ENCODE measurements around the gene PRKCH. TPM values are rescaled to one million over a fixed set of nuclear protein-coding genes. Genes with fewer than 3 reads are reported as not detected.

The PRKCH gene
- total and polyA plus RNA-seq, 10 of the 15 experiments (the other 5 are each of a cell fraction or from before 2014, with no cell fraction given) = 10.7 to 140 (median 33.2) TPM

GRCh38 chr14:61492474-61492873 lies 171.1 kb downstream of the PRKCH start:
- Histone ChIP-seq H3K79me2 (ENCODE audit: control insufficient read depth, insufficient read depth, low read length) (no peaks in the 10 kb centered on the region), H3K9ac (ENCODE audit: control insufficient read depth, insufficient read depth, low read length) (no peak overlapping the region), H3K4me1 (ENCODE audit: control insufficient read depth, insufficient read depth, low read length) (no peaks in the 10 kb centered on the region), H3K36me3 (ENCODE audit: control insufficient read depth in 2 of 2, insufficient read depth in 2 of 2, low read length in 1 of 2) (peaks cover 8 to 18% of the 10 kb centered on the region in 2 experiments), H2AFZ (ENCODE audit: control insufficient read depth, low read depth, low read length) (no peak overlapping the region), H3K4me2 (ENCODE audit: control insufficient read depth, insufficient read depth) (no peak overlapping the region), H3K27me3 (replicated peaks in 1 of 2; ENCODE audit: control insufficient read depth in 2 of 2, insufficient read depth in 2 of 2, low read length in 1 of 2) (no peaks in the 10 kb centered on the region), H3K27ac (ENCODE audit: control insufficient read depth, insufficient read depth) (no peak overlapping the region), H3K9me3 (replicated peaks; ENCODE audit: control insufficient read depth, insufficient read depth, low read length) (no peaks in the 10 kb centered on the region), H3K4me3 (no peak overlapping the region), H4K20me1 (ENCODE audit: control insufficient read depth, insufficient read depth) (no peaks in the 10 kb centered on the region)
- no TSS peak for BruUV-seq (replicated peaks)
- FAIRE-seq = no peak
- TF ChIP-seq NR2F1 (conservative IDR thresholded peaks at IDR 0.05) (no peak), MYC (IDR thresholded peaks at IDR 0.05; ENCODE audit: insufficient read depth, insufficient read length, insufficient replicate concordance, low read length, severe bottlenecking) (no peak), ZNF217 (IDR thresholded peaks at IDR 0.05) (no peak), TCF3 (IDR thresholded peaks at IDR 0.05; ENCODE audit: borderline replicate concordance, insufficient read depth, low read depth, low read length) (no peak), CHD1 (IDR thresholded peaks at IDR 0.05; ENCODE audit: low read depth, low read length) (no peak), SMAD1 (IDR thresholded peaks at IDR 0.05; ENCODE audit: low read depth, partially characterized antibody) (no peak), NFXL1 (IDR thresholded peaks at IDR 0.05; ENCODE audit: borderline replicate concordance) (no peak), JUNB (IDR thresholded peaks at IDR 0.05) (no peak), ATF7 (IDR thresholded peaks at IDR 0.05; ENCODE audit: low read depth) (no peak)
- TF ChIP-seq, protein P1, sequence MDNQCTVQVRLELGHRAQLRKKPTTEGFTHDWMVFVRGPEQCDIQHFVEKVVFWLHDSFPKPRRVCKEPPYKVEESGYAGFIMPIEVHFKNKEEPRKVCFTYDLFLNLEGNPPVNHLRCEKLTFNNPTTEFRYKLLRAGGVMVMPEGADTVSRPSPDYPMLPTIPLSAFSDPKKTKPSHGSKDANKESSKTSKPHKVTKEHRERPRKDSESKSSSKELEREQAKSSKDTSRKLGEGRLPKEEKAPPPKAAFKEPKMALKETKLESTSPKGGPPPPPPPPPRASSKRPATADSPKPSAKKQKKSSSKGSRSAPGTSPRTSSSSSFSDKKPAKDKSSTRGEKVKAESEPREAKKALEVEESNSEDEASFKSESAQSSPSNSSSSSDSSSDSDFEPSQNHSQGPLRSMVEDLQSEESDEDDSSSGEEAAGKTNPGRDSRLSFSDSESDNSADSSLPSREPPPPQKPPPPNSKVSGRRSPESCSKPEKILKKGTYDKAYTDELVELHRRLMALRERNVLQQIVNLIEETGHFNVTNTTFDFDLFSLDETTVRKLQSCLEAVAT (IDR thresholded peaks at IDR 0.05) = no peak
- no peak for ATAC-seq
- DNase-seq (ENCODE audit: low read depth, low spot score) = no peak
- intact Hi-C loops (cut with micrococcal nuclease; ENCODE audit: unreplicated experiment) (no loop called here), in situ Hi-C loops (cut with MboI) (no loop called here)
- ChIA-PET RAD21 (ENCODE audit: unreplicated experiment) (interaction anchor here (1.2 to 1.5 kb wide), 2 partner anchors 11 to 17 kb away, joined by 3 read pairs; no protein-coding TSS in a partner anchor), SMC1A (ENCODE audit: uncharacterized antibody, unreplicated experiment) (interaction anchor here (1.2 to 2.0 kb wide), 2 partner anchors 8 to 242 kb away, joined by 3 to 11 read pairs; no protein-coding TSS in a partner anchor), CTCF (interaction anchor here (0.9 to 1.3 kb wide), 2 partner anchors 105 to 345 kb away, joined by 3 to 5 read pairs; no protein-coding TSS in a partner anchor), POLR2A (no interaction called here)
- 83% methylated on average over 3 of the region's 3 CpGs for WGBS (ENCODE audit: insufficient coverage, insufficient replicate concordance, low lambda C conversion rate, missing lambda C conversion rate)

Data from GM12878 (cell line).